ENCODE results near the gene RHEB.
A peak's percentile ranks its signal among the peaks of the same experiment; 100 is the strongest.

Gene RHEB

GRCh38 chr7:151524845-151525244 lies 5.2 kb upstream of the RHEB start:
- DNase-seq, result no peak

GRCh38 chr7:151524331-151524730 lies 4.6 kb upstream of the RHEB start:
- no peak for DNase-seq

GRCh38 chr7:151520419-151521261 lies 945 bp upstream of the RHEB start:
- no peak for DNase-seq

- peak; percentile 57 for DNase-seq
Measured at GRCh38 chr7:151518947-151519764, 539 bp downstream of the RHEB start.

GRCh38 chr7:151518105-151518946 lies 1.4 kb downstream of the RHEB start:
- peak; percentile 73 for DNase-seq

GRCh38 chr7:151517601-151518104 lies 2.0 kb downstream of the RHEB start:
- DNase-seq, result no peak

- DNase-seq, result no peak
Measured at GRCh38 chr7:151515276-151515565, 4.5 kb downstream of the RHEB start.

- no peak for DNase-seq
Measured at GRCh38 chr7:151514461-151515275, 5.0 kb downstream of the RHEB start.

- DNase-seq, result no peak
Measured at GRCh38 chr7:151513133-151513532, 6.6 kb downstream of the RHEB start.

GRCh38 chr7:151512353-151512752 lies 7.3 kb downstream of the RHEB start:
- DNase-seq, result no peak

- DNase-seq, result no peak
Measured at GRCh38 chr7:151511946-151512345, 7.7 kb downstream of the RHEB start.

GRCh38 chr7:151511270-151511669 lies 8.4 kb downstream of the RHEB start:
- no peak for DNase-seq

- no peak for DNase-seq
Measured at GRCh38 chr7:151509670-151510333, 9.9 kb downstream of the RHEB start.

GRCh38 chr7:151508991-151509390 lies 10.7 kb downstream of the RHEB start:
- DNase-seq, result no peak

GRCh38 chr7:151507806-151508205 lies 11.9 kb downstream of the RHEB start:
- no peak for DNase-seq

GRCh38 chr7:151506901-151507382 lies 12.8 kb downstream of the RHEB start:
- no peak for DNase-seq

- no peak for DNase-seq
Measured at GRCh38 chr7:151505836-151506468, 13.7 kb downstream of the RHEB start.

- no peak for DNase-seq
Measured at GRCh38 chr7:151505433-151505832, 14.3 kb downstream of the RHEB start.

- no peak for DNase-seq
Measured at GRCh38 chr7:151504715-151505326, 14.9 kb downstream of the RHEB start.

- DNase-seq, result peak; percentile 33
Measured at GRCh38 chr7:151503902-151504714, 15.6 kb downstream of the RHEB start.

All from NK-92 treated with Interleukin-12 subunit alpha and Interleukin-12 subunit beta, amount 100 ng/mL, for 24 hours (cell line).